NT2/D1 (cell line): ENCODE measurements around the gene DHX57.
A peak's percentile ranks its signal among the peaks of the same experiment; 100 is the strongest.
"Not testable (repeated sequence)": the region's sequence is repeated elsewhere in the genome, so short reads cannot be mapped to it uniquely, and the experiment has no call there.

Experiments used
- DNase-seq: peaks from one replicate; pipeline ENCODE4 v3.0.0-alpha.2; 2011; ENCODE audit warnings: low read depth, low spot score
- H3K27me3 ChIP-seq: 2 replicates; pipeline ENCODE4 v1.6.0; 2011; ENCODE audit warnings: mild to moderate bottlenecking; ENCODE audit not compliant: insufficient read length, insufficient read depth
- H3K36me3 ChIP-seq: 2 replicates; pipeline ENCODE4 v1.6.1; 2011; ENCODE audit warnings: mild to moderate bottlenecking, low read length, mixed read lengths; ENCODE audit not compliant: insufficient read depth, insufficient read length
- H3K4me1 ChIP-seq: 2 replicates; pipeline ENCODE4 v1.5.1; 2011; ENCODE audit not compliant: insufficient read depth, insufficient read length
- H3K4me3 ChIP-seq: 2 replicates; pipeline ENCODE4 v1.5.1; 2011; ENCODE audit warnings: low read depth; ENCODE audit not compliant: insufficient read length
- H3K9ac ChIP-seq: 2 replicates; pipeline ENCODE4 v1.6.0; 2011; ENCODE audit warnings: low read depth; ENCODE audit not compliant: insufficient read length
- H3K9me3 ChIP-seq: 2 replicates; pipeline ENCODE4 v1.5.1; 2011; ENCODE audit warnings: mild to moderate bottlenecking, low read length; ENCODE audit not compliant: insufficient read depth
- SUZ12 ChIP-seq: IDR thresholded peaks from 2 replicates; pipeline ENCODE4 v1.6.1; 2011; ENCODE audit not compliant: insufficient read length, insufficient read depth; ENCODE audit errors: extremely low read depth
- YY1 ChIP-seq: IDR thresholded peaks from 2 replicates; pipeline ENCODE4 v1.6.1; 2011; ENCODE audit not compliant: insufficient read length, insufficient read depth
- ZNF274 ChIP-seq: IDR thresholded peaks from 2 replicates; pipeline ENCODE4 v1.6.1; 2011; ENCODE audit warnings: mild to moderate bottlenecking, low read depth, low read length

The DHX57 gene

GRCh38 chr2:38763728-38764127 is 112.0 kb downstream of the DHX57 start:
- H3K4me3 ChIP-seq = no peak overlapping the region
- no peak for DNase-seq
- H3K9ac ChIP-seq = no peak overlapping the region
- H3K9me3 ChIP-seq = no peaks in the 10 kb centered on the region
- H3K27me3 ChIP-seq = no peaks in the 10 kb centered on the region
- TF ChIP-seq ZNF274 = no peak
- no peak for TF ChIP-seq SUZ12
- TF ChIP-seq YY1 = no peak
- H3K36me3 ChIP-seq = no peaks in the 10 kb centered on the region
- H3K4me1 ChIP-seq = no peaks in the 10 kb centered on the region

DNA sequence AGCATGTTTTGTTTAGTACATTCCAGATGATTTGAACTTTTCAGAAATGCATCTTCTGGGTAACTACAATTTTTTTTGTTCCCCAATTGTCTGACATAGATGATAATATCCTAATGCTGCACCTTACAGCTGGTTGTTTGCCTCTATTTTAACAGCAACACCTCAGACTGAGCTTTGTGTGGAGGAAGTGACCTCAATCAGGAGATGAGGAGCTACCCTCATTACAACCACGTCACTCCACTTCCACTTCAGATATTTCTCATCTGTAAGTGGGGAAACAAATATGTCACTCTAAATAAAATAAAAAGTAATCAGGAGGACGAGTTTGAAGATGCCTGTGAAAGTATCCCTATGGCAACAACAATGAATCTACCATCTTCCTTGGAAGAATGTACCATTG is 112.5 kb downstream of the DHX57 start:
- no peaks in the 10 kb centered on the region for H3K9me3 ChIP-seq
- H3K9ac ChIP-seq = no peak overlapping the region
- H3K4me1 ChIP-seq = no peaks in the 10 kb centered on the region
- no peak for DNase-seq
- H3K36me3 ChIP-seq = no peaks in the 10 kb centered on the region
- TF ChIP-seq YY1 (no peak), ZNF274 (no peak), SUZ12 (no peak)
- no peak overlapping the region for H3K4me3 ChIP-seq
- H3K27me3 ChIP-seq = no peaks in the 10 kb centered on the region

- H3K27me3 ChIP-seq, DNase-seq, H3K36me3 ChIP-seq, H3K9me3 ChIP-seq, H3K4me3 ChIP-seq, H3K9ac ChIP-seq, H3K4me1 ChIP-seq: not testable (repeated sequence)
These were observed 119.8 kb downstream of the DHX57 start for GRCh38 chr2:38755891-38756290.

- Histone ChIP-seq H3K9me3 (no peaks in the 10 kb centered on the region), H3K36me3 (peaks cover 10% of the 10 kb centered on the region), H3K9ac (no peak overlapping the region), H3K27me3 (no peaks in the 10 kb centered on the region), H3K4me1 (no peaks in the 10 kb centered on the region), H3K4me3 (no peak overlapping the region)
- TF ChIP-seq ZNF274 (no peak), SUZ12 (no peak), YY1 (no peak)
- no peak for DNase-seq
These were observed 121.2 kb downstream of the DHX57 start for GRCh38 chr2:38754506-38754905.

GRCh38 chr2:38754049-38754448 is 121.7 kb downstream of the DHX57 start:
- Histone ChIP-seq H3K27me3 (no peaks in the 10 kb centered on the region), H3K9me3 (no peaks in the 10 kb centered on the region), H3K4me1 (no peaks in the 10 kb centered on the region), H3K4me3 (no peak overlapping the region), H3K36me3 (peaks cover 14% of the 10 kb centered on the region), H3K9ac (no peak overlapping the region)
- TF ChIP-seq YY1 (no peak), ZNF274 (no peak), SUZ12 (no peak)
- DNase-seq = no peak

GRCh38 chr2:38751596-38752410 is 123.9 kb downstream of the DHX57 start:
- peak overlapping the region; percentile 91 for H3K4me3 ChIP-seq
- H3K27me3 ChIP-seq = no peaks in the 10 kb centered on the region
- H3K9ac ChIP-seq = peak overlapping the region; percentile 98
- no peaks in the 10 kb centered on the region for H3K9me3 ChIP-seq
- TF ChIP-seq YY1 (no peak), SUZ12 (no peak), ZNF274 (no peak)
- peaks cover 37% of the 10 kb centered on the region for H3K36me3 ChIP-seq
- no peaks in the 10 kb centered on the region for H3K4me1 ChIP-seq
- DNase-seq = peak; percentile 16

GRCh38 chr2:38750891-38751595 is 124.7 kb downstream of the DHX57 start, which contains the start of gene SRSF7:
Gene SRSF7, minus strand, starts transcription at chr2:38751361. Its CDS starts 105 bp downstream, at chr2:38751256.
- Histone ChIP-seq H3K4me3 (peak within 1 kb of the TSS; percentile 91), H3K9me3 (no peaks in the 10 kb centered on the region), H3K27me3 (no peaks in the 10 kb centered on the region), H3K9ac (peak within 1 kb of the TSS; percentile 98), H3K4me1 (no peaks in the 10 kb centered on the region), H3K36me3 (peaks cover 44% of the 10 kb centered on the region)
- peak; percentile 98 for DNase-seq
- no peak for TF ChIP-seq SUZ12
- no peak for TF ChIP-seq ZNF274
- peak; percentile 46 for TF ChIP-seq YY1
